ENCODE data around the gene C1orf216.
"Not testable (repeated sequence)": the region's sequence is repeated elsewhere in the genome, so short reads cannot be mapped to it uniquely, and the experiment has no call there.

The C1orf216 gene

GRCh38 chr1:35691080-35691479 is 27.6 kb downstream of the C1orf216 start:
- ATAC-seq (replicated peaks; ENCODE audit: extremely low read depth, poor library complexity, severe bottlenecking) (no peak), DNase-seq (ENCODE audit: low spot score in 2 of 2) (no peak)
- H3K9me3 Mint-ChIP-seq = no peaks in the 10 kb centered on the region
- H3K27ac Mint-ChIP-seq (ENCODE audit: low read depth) = no peak overlapping the region
- no peaks in the 10 kb centered on the region for H3K4me1 Mint-ChIP-seq
- H3K27me3 Mint-ChIP-seq = peaks cover 20% of the 10 kb centered on the region
- no peak overlapping the region for H3K4me3 Mint-ChIP-seq
- no peaks in the 10 kb centered on the region for H3K36me3 Mint-ChIP-seq (ENCODE audit: insufficient read depth)

- H3K27me3 Mint-ChIP-seq = peaks cover 16% of the 10 kb centered on the region
Measured at GRCh38 chr1:35690103-35690502, 28.6 kb downstream of the C1orf216 start.

GRCh38 chr1:35688161-35688560 is 30.5 kb downstream of the C1orf216 start:
- no peak overlapping the region for H3K4me3 Mint-ChIP-seq
- peaks cover 19% of the 10 kb centered on the region for H3K27me3 Mint-ChIP-seq
- H3K36me3 Mint-ChIP-seq (ENCODE audit: insufficient read depth) = no peaks in the 10 kb centered on the region
- no peaks in the 10 kb centered on the region for H3K4me1 Mint-ChIP-seq
- ATAC-seq (replicated peaks; ENCODE audit: extremely low read depth, poor library complexity, severe bottlenecking) = no peak
- no peak overlapping the region for H3K27ac Mint-ChIP-seq (ENCODE audit: low read depth)
- no peaks in the 10 kb centered on the region for H3K9me3 Mint-ChIP-seq
- DNase-seq (ENCODE audit: low spot score in 2 of 2) = no peak

More at GRCh38 chr1:35690103-35690502, 28.6 kb downstream of the C1orf216 start:
- not testable (repeated sequence) for H3K9me3 Mint-ChIP-seq; H3K36me3 Mint-ChIP-seq (ENCODE audit: insufficient read depth); ATAC-seq (replicated peaks; ENCODE audit: extremely low read depth, poor library complexity, severe bottlenecking); H3K4me1 Mint-ChIP-seq; DNase-seq (ENCODE audit: low spot score in 2 of 2); H3K27ac Mint-ChIP-seq (ENCODE audit: low read depth); H3K4me3 Mint-ChIP-seq

- Mint-ChIP-seq H3K4me1 (no peaks in the 10 kb centered on the region), H3K4me3 (no peak overlapping the region), H3K9me3 (no peaks in the 10 kb centered on the region), H3K36me3 (ENCODE audit: insufficient read depth) (no peaks in the 10 kb centered on the region), H3K27ac (ENCODE audit: low read depth) (no peak overlapping the region), H3K27me3 (peaks cover 19% of the 10 kb centered on the region)
- DNase-seq (ENCODE audit: low spot score in 2 of 2) = no peak
- no peak for ATAC-seq (replicated peaks; ENCODE audit: extremely low read depth, poor library complexity, severe bottlenecking)
Measured at GRCh38 chr1:35683012-35683411, 35.7 kb downstream of the C1orf216 start.

- Mint-ChIP-seq H3K9me3 (no peaks in the 10 kb centered on the region), H3K27ac (ENCODE audit: low read depth) (no peak overlapping the region), H3K4me3 (no peak overlapping the region), H3K27me3 (peaks cover 14% of the 10 kb centered on the region), H3K36me3 (ENCODE audit: insufficient read depth) (no peaks in the 10 kb centered on the region), H3K4me1 (no peaks in the 10 kb centered on the region)
- DNase-seq (ENCODE audit: low spot score in 2 of 2) (no peak), ATAC-seq (replicated peaks; ENCODE audit: extremely low read depth, poor library complexity, severe bottlenecking) (no peak)
Measured at GRCh38 chr1:35680271-35680670, 38.4 kb downstream of the C1orf216 start.

GRCh38 chr1:35675773-35676172 is 42.9 kb downstream of the C1orf216 start:
- H3K4me1 Mint-ChIP-seq = no peaks in the 10 kb centered on the region
- H3K27me3 Mint-ChIP-seq = peaks cover 30% of the 10 kb centered on the region
- H3K36me3 Mint-ChIP-seq (ENCODE audit: insufficient read depth) = peaks cover 1% of the 10 kb centered on the region
- DNase-seq (ENCODE audit: low spot score in 2 of 2) (no peak), ATAC-seq (replicated peaks; ENCODE audit: extremely low read depth, poor library complexity, severe bottlenecking) (no peak)
- no peaks in the 10 kb centered on the region for H3K9me3 Mint-ChIP-seq
- H3K27ac Mint-ChIP-seq (ENCODE audit: low read depth) = no peak overlapping the region
- no peak overlapping the region for H3K4me3 Mint-ChIP-seq

GRCh38 chr1:35674111-35674510 is 44.6 kb downstream of the C1orf216 start:
- no peak overlapping the region for H3K4me3 Mint-ChIP-seq
- ATAC-seq (replicated peaks; ENCODE audit: extremely low read depth, poor library complexity, severe bottlenecking) = no peak
- no peak for DNase-seq (ENCODE audit: low spot score in 2 of 2)
- H3K27ac Mint-ChIP-seq (ENCODE audit: low read depth) = no peak overlapping the region
- H3K4me1 Mint-ChIP-seq = no peaks in the 10 kb centered on the region
- H3K36me3 Mint-ChIP-seq (ENCODE audit: insufficient read depth) = peaks cover 1% of the 10 kb centered on the region
- no peaks in the 10 kb centered on the region for H3K9me3 Mint-ChIP-seq
- H3K27me3 Mint-ChIP-seq = peaks cover 32% of the 10 kb centered on the region

- DNase-seq (ENCODE audit: low spot score in 2 of 2) (no peak), ATAC-seq (replicated peaks; ENCODE audit: extremely low read depth, poor library complexity, severe bottlenecking) (no peak)
- H3K4me1 Mint-ChIP-seq = no peaks in the 10 kb centered on the region
- no peak overlapping the region for H3K4me3 Mint-ChIP-seq
- H3K36me3 Mint-ChIP-seq (ENCODE audit: insufficient read depth) = peaks cover 3% of the 10 kb centered on the region
- H3K27ac Mint-ChIP-seq (ENCODE audit: low read depth) = no peak overlapping the region
- peaks cover 39% of the 10 kb centered on the region for H3K27me3 Mint-ChIP-seq
- no peaks in the 10 kb centered on the region for H3K9me3 Mint-ChIP-seq
Measured at GRCh38 chr1:35672116-35672515, 46.6 kb downstream of the C1orf216 start.

GRCh38 chr1:35668506-35668905 is 50.2 kb downstream of the C1orf216 start:
- Mint-ChIP-seq H3K9me3 (no peaks in the 10 kb centered on the region), H3K36me3 (ENCODE audit: insufficient read depth) (peaks cover 3% of the 10 kb centered on the region), H3K4me3 (no peak overlapping the region), H3K27me3 (peaks cover 53% of the 10 kb centered on the region), H3K27ac (ENCODE audit: low read depth) (no peak overlapping the region), H3K4me1 (no peaks in the 10 kb centered on the region)
- ATAC-seq (replicated peaks; ENCODE audit: extremely low read depth, poor library complexity, severe bottlenecking) (no peak), DNase-seq (ENCODE audit: low spot score in 2 of 2) (no peak)

- Mint-ChIP-seq H3K4me1 (no peaks in the 10 kb centered on the region), H3K4me3 (no peak overlapping the region), H3K27me3 (peaks cover 41% of the 10 kb centered on the region), H3K27ac (ENCODE audit: low read depth) (no peak overlapping the region), H3K9me3 (no peaks in the 10 kb centered on the region), H3K36me3 (ENCODE audit: insufficient read depth) (peaks cover 3% of the 10 kb centered on the region)
- DNase-seq (ENCODE audit: low spot score in 2 of 2) (no peak), ATAC-seq (replicated peaks; ENCODE audit: extremely low read depth, poor library complexity, severe bottlenecking) (no peak)
Measured at GRCh38 chr1:35666916-35667315, 51.8 kb downstream of the C1orf216 start.

- Mint-ChIP-seq H3K4me1 (no peaks in the 10 kb centered on the region), H3K36me3 (ENCODE audit: insufficient read depth) (peaks cover 3% of the 10 kb centered on the region), H3K4me3 (no peak overlapping the region), H3K27ac (ENCODE audit: low read depth) (no peak overlapping the region), H3K9me3 (no peaks in the 10 kb centered on the region), H3K27me3 (peaks cover 34% of the 10 kb centered on the region)
- ATAC-seq (replicated peaks; ENCODE audit: extremely low read depth, poor library complexity, severe bottlenecking) (no peak), DNase-seq (ENCODE audit: low spot score in 2 of 2) (no peak)
Measured at GRCh38 chr1:35666216-35666615, 52.5 kb downstream of the C1orf216 start.

Measured in central memory CD8-positive, alpha-beta T cell (primary cell).